GM18520 (cell line): ENCODE measurements around the gene LTB4R2.
"Not testable (repeated sequence)": the region's sequence is repeated elsewhere in the genome, so short reads cannot be mapped to it uniquely, and the experiment has no call there.

ENCODE experiments used
- ATAC-seq: cut with Tn5 transposase; IDR thresholded peaks from one replicate; pipeline ENCODE4 v1.9.1; 2021; ENCODE audit not compliant: unreplicated experiment

Gene LTB4R2

DNA sequence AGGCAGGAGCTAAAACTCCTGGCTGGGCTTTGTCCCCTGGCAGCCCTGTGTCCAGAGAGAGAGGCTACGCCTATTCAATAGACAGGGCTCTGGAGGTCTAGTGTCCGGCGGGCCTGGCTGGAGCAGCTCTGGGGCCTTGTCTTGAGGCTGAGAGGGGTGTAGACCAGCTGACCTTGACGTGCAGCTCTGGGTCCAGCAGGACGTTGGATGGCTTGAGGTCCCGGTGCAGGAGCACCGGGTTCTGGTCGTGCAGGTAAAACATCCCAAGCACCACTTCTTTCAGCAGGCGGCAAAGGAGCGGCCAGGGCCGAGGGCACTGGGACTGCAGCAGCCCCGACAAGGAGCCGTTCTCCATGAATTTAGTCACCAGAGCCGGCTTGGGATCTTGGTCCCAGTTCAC, 28.9 kb downstream of the LTB4R2 start:
- no peak for ATAC-seq

DNA sequence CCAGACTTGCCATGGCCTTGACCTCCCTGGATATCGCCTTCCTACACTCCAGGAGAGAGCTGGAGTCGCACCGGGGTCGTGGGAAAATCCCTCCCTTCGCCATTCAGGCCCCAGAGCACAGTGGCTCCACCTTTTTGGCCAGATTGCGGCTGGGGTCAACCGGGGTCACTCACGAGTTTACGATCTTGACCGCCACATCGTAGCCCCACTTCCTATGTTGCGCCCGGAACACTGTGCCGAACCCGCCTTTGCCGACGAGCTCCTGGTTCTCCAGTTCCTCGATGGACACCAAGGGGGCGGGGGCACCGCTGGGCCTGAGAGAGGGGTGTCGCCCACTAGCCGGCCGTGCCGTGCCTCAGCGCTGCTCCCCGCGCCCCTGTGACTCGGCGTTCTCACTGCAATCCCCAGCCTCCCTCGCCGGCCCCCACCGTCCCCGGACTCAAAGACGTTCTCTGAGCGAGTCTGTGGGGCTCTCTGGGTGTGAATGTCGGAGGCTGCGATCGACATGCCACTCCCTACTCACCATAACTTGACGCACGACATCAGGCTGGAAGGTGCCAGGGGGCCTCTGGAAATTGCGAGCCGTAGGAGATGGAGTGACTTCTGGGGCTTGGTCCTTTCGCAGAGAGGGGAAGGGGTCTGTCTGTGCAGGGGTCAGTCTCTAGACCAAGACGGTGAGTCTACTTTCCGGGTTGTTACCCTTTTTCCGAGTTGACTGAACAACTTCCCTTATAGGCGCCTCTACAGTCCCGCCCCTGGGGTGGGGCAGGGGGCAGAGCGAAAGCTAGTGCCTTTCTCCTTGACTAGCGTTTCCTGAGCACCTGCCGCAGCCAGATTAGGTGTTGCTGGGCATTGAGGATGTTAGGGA, 29.6 kb downstream of the LTB4R2 start, which contains the start of gene RIPK3:
RIPK3 (minus strand) TSS at position 708 of the 868 bp plus-strand sequence; CDS start at position 543, 165 bp downstream.
- ATAC-seq = no peak

DNA sequence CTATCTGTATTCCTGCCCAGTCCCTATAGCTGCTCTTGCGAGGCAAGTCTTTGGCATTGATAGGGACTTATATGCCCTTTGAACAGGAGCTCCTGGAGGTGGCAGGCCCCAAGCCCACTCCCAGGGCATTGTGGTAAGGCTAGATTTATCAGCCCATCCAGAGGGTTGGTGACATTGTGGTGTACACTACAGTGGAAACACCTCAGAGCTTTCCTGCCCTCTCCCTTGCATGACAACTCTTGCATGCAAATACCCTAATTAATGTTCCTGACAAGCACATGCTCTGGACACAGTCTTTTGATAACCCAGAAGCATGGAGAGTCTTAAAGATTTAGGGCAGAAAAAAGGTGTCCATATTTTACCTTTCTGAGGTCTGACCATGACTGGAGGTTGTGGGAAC, 30.7 kb downstream of the LTB4R2 start:
- no peak for ATAC-seq

DNA sequence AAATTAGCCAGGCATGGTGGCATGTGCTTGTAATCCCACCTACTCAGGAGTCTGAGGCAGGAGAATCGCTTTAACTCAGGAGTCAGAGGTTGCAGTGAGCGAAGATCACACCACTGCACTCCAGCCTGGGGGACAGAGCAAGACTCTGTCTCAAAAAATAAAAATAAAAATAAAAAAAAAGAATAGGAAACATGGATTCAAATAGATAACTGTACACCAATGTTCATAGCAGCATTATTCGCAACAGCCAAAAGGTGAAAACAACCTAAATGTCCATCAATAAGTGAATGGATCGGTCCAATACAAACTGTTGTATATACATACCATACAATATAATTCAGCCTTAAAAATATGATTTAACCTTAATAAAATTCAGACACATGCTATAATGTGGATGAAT, 32.9 kb downstream of the LTB4R2 start:
- ATAC-seq = no peak

DNA sequence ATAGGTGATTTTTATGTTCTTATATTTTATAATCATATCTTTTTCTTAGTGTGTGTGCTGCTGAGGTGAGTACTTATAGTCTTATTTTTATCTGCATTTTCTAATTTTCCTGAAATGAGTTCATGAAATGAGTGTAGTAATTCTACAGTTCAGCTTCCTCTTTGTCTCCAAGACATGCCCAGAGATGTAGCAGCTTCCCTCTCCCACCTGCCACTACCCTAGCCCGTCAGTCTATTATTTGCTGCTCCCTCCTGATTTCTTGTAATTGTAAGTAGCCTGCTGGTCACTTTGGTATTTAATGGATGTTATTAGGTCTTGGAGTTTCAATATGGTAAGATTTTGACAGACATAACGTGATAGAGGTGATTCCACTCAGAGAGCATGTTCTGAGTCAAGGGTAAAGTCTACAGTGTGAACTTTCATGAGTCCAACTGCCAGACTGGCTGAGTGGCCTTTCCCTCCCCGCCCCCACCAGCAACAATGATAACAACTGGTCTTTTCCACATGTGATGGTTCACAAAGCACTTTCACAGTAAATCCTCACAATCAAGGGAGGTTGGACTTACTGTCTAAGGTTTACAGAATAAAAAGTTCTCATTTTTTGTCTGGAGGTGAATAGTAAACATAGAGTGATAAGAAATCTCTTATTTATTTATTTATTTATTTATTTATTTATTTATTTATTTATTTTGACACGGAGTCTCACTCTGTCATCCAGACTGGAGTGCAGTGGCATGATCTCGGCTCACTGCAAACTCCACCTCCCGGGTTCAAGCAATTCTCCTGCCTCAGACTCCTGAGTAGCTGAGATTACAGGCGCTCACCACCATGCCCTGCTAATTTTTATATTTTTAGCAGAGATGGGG, 34.1 kb downstream of the LTB4R2 start:
- ATAC-seq = no peak

DNA sequence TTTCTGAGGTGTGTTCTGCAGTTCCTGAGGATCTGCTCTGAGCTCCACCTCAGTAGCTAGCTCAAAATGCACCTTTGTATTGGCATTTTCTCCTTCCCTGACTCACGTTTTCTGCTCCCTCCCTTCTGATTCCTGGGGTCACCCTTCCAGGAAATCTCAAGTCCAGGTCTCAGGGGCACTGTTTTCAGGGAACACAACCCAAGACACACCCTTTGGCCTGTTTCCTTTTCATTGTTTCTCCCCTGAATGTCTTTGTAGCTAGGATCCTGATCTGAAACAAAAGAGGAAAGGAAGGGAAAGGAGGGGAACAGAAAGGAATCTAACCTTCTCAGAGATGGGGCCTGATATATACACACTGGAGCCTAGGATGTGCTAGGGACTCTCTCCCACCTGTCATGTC, 37.2 kb downstream of the LTB4R2 start:
- ATAC-seq = no peak

DNA sequence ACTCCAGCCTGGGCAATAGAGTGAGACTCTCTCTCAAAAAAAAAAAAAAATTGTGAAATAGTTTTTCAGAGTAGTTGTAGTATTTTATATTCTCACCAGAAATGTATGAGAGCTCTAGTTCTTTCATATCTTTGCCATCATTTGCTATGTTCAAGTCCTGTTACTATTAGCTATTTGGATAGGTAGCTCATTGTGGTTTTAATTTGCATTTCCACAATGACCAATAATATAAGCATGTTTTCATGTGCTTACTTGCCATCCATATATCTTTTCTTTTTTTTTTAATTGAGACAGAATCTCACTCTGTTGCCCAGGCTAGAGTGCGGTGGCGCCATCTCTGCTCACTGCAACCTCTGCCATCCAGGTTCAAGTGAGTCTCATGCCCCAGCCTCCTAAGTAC, 38.2 kb downstream of the LTB4R2 start:
- no peak for ATAC-seq

DNA sequence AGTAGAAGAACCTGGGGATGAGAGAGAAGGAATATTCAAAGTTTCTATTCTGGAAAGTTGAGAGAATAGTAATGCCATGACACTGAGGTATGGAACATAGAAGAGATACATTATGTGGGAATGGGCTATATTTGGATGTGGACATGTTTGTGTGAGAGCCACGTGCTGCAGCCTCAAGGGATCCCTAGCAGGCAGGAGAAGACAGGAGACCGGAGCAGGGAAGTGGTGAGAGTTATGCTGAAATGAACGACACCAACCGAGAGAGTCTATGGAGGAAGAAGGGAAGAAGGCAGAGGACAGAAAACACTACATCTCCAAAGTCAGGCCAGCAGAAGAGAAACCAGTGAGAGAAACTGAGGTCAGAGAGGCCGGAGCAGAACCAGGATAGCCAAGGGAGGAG, 39.8 kb downstream of the LTB4R2 start:
- ATAC-seq = no peak

DNA sequence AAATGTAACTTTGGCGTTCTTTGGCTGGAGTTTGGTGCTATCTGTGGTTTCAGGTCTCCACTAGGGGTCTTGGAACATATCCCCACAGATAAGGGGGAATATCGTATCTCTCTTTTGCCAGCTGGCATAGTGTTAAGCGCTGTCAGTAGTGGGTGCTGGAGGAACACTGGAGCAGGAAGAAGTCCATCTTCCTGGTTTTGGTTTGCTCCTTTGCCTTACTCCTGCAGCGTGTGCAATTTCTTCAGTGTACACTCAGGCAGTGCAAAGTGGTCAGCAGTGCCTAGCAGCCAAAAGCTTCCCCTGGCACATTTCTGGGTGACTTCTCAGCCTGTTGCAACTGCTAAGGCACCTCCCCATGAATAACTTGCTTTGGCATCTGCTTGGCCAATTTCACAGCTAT, 41.6 kb downstream of the LTB4R2 start:
- no peak for ATAC-seq

DNA sequence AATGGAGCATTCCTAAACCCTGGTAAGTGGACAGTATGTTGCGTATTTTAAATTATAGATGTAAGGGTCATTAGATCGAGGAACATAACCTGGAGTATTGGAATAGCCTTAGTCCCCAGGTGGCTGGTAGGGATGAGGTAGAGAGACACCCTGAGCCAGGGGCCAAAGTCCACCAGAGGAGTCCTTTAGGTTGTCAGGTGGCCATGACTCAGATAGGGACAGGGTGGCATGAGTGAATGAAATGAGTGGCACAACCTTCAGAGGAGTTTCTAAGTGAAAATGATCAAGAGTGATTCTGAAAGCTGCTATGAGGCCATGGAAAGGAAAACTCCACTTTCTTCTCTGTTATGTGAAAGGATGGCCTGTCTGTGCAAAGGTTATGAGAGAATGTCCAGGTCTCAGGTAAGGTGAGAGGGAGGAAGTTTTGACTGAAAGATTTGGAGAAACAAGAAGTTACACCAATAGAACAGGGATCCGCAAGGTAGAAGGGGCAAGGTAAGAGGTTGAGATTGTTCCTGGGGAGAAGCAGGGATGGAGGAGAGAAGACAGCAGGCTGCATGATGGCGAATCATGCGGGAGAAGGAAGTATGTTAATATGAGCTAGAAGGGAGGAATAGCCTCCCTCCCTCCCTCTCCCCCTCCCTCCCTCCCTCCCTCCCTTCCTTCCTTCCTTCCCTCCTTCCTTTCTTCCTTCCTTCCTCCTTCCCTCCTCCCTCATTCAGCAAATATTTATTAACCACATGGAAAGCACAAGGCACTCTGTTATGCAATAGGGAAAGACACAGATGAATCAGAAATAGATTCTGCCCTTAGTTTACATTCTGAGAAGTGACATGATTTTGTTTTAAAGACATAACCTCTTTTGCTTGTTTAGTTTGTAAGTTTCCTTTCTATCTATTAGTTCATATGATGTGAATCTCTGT, 43.9 kb downstream of the LTB4R2 start:
- no peak for ATAC-seq

DNA sequence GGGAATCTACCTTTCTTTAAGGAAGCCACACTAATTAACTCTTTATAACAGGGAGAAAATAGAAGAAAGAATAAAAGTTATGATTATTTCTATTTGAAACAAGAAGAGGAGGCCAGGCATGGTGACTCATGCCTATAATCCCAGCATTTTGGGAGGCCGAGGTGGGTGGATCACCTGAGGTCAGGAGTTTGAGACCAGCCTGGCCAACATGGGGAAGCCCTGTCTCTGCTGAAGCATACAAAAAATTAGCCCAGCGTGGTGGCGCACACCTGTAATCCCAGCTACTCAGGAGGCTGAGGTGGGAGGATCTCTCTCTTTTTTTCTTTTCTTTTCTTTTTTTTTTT, 44.5 kb downstream of the LTB4R2 start:
- ATAC-seq = not testable (repeated sequence)

DNA sequence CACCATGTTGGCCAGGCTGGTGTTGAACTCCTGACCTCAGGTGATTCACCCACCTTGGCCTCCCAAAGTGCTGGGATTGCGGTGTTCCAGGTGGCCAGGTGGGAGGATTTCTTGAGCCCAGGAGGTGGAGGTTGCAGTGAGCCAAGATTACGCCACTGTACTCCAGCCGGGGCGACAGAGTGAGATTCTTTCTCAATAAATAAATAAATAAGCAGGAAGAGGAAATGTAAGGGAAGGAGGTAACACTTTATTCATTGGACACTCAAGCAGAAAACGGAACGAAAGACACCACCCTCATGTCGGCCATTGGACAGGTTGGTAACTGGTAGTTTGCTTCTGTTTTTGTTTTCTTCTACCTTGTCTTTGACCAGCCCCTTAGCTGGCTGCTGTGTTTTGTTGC, 45.1 kb downstream of the LTB4R2 start:
- ATAC-seq = no peak

DNA sequence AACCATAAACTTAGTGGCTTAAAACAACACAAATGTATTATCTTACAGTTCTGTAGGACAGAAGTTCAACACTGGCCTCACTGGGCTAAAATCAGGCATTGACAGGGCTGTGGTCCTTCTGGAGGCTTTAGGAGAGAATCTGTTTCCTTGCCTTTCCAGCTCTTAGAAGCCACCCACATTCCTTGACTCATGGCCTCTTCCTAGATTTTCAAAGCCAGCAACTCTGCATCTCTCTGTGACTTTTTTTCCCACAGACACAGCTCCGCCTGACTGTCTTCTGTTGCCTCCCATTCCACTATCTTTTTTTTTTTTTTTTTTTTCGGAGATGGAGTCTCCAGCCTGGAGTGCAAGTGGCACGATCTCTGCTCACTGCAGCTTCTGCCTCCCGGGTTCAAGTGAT, 46.3 kb downstream of the LTB4R2 start:
- ATAC-seq = no peak

DNA sequence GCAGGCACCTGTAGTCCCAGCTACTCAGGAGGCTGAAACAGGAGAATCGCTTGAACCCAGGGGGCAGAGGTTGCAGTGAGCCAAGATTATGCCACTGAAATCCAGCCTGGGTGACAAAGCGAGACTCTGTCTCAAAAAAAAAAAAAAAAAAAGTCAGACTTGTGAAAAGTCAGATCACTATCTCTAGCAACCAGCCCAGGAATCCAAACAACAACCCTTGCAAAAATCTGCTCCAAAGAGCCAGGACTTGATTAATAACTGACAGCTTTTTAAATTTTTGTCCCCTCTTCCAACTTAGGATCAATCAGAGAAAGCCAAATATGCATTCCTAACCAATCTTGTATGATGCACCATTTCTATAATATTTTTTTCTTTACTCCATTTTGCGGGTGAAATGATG, 50.3 kb downstream of the LTB4R2 start:
- ATAC-seq = no peak

DNA sequence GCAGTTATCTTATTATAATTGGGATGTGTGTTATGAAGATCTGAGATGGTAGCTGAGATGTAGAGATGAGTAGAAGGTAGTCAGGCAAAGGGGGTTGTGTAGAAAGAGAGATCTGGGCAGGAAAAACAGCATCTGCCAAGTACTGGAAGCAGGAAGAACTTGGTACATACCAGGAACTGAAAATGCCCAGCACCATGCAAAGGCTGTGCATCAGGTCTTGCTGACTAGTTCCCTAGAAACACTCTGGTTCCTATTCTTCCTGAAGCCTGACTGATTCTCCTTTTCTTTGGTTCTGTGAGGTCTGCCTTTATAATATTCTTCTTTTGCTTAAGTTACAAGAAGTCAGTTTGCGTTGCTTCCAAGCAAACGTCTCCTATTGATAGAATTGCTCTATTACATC, 51.4 kb downstream of the LTB4R2 start:
- no peak for ATAC-seq
